HG03097 (cell line): Measurements from ENCODE around the gene DUOXA2.
"Not testable (repeated sequence)": the region's sequence is repeated elsewhere in the genome, so short reads cannot be mapped to it uniquely, and the experiment has no call there.

ENCODE experiments used
- ATAC-seq: cut with Tn5 transposase; IDR thresholded peaks from one replicate; pipeline ENCODE4 v1.9.1; 2021; ENCODE audit not compliant: unreplicated experiment, low FRiP score

The DUOXA2 gene

GRCh38 chr15:45114076-45114750, at the start of gene DUOXA2, which contains the start of gene DUOX2:
Gene DUOXA2, plus strand, starts transcription at chr15:45114326. Its CDS starts 280 bp downstream, at chr15:45114606.
Gene DUOX2, minus strand, starts transcription at chr15:45114172. Its CDS starts 761 bp downstream, at chr15:45113411.
- ATAC-seq = no peak

GRCh38 chr15:45064386-45064785, 49.7 kb upstream of the DUOXA2 start:
- no peak for ATAC-seq

- not testable (repeated sequence) for ATAC-seq
Observed at GRCh38 chr15:45069942-45070360, 44.2 kb upstream of the DUOXA2 start.

GRCh38 chr15:45073602-45074001, 40.5 kb upstream of the DUOXA2 start:
- not testable (repeated sequence) for ATAC-seq

GRCh38 chr15:45075440-45076320, 38.4 kb upstream of the DUOXA2 start:
- not testable (repeated sequence) for ATAC-seq

GRCh38 chr15:45077391-45077790, 36.7 kb upstream of the DUOXA2 start:
- not testable (repeated sequence) for ATAC-seq

GRCh38 chr15:45079201-45079600, 34.9 kb upstream of the DUOXA2 start:
- ATAC-seq = not testable (repeated sequence)

- ATAC-seq = not testable (repeated sequence)
Observed at GRCh38 chr15:45079628-45080246, 34.4 kb upstream of the DUOXA2 start.

GRCh38 chr15:45080593-45080992, 33.5 kb upstream of the DUOXA2 start:
- ATAC-seq = not testable (repeated sequence)

GRCh38 chr15:45082412-45082811, 31.7 kb upstream of the DUOXA2 start:
- not testable (repeated sequence) for ATAC-seq

GRCh38 chr15:45083223-45083622, 30.9 kb upstream of the DUOXA2 start:
- no peak for ATAC-seq

GRCh38 chr15:45084163-45084562, 30.0 kb upstream of the DUOXA2 start:
- ATAC-seq = no peak

- no peak for ATAC-seq
Observed at GRCh38 chr15:45087513-45087912, 26.6 kb upstream of the DUOXA2 start.

- ATAC-seq = no peak
Observed at GRCh38 chr15:45088801-45089711, 25.1 kb upstream of the DUOXA2 start.

- ATAC-seq = no peak
Observed at GRCh38 chr15:45089712-45090373, 24.3 kb upstream of the DUOXA2 start.

GRCh38 chr15:45091161-45091560, 23.0 kb upstream of the DUOXA2 start:
- ATAC-seq = no peak

GRCh38 chr15:45091576-45091975, 22.6 kb upstream of the DUOXA2 start:
- no peak for ATAC-seq

GRCh38 chr15:45093013-45093412, 21.1 kb upstream of the DUOXA2 start:
- ATAC-seq = no peak

- ATAC-seq = no peak
Observed at GRCh38 chr15:45093622-45094357, 20.3 kb upstream of the DUOXA2 start.
